Measurements from ENCODE around the gene EFCAB10.

- no peak for TF ChIP-seq POLR2A (IDR thresholded peaks at IDR 0.05)
- TF ChIP-seq CTCF (IDR thresholded peaks at IDR 0.05), result no peak
Measured at GRCh38 chr7:105623906-105624305, 42.6 kb upstream of the EFCAB10 start.

All from breast epithelium (tissue), 3 donors.